Activated T-cell treated with anti-CD3 and anti-CD28 coated beads, Interleukin-2, amount 50 U/mL, for 72 hours (primary cell): ENCODE data around the gene PSMA6. TPM values are rescaled to one million over a fixed set of nuclear protein-coding genes. Genes with fewer than 3 reads are reported as not detected.
"Not testable (repeated sequence)": the region's sequence is repeated elsewhere in the genome, so short reads cannot be mapped to it uniquely, and the experiment has no call there.

Experiments used
- ATAC-seq, 2 donors: fragments of 150-1000 bp; cut with Tn5 transposase; replicated peaks in 1 of 2; 2 replicates each; pipeline ENCODE4 v1.10.0; 2021; ENCODE audit warnings: moderate library complexity in 2 of 2, mild to moderate bottlenecking in 1 of 2
- DNase-seq, 2 donors: peaks; one replicate each; pipeline ENCODE4 v3.0.0; 2021 to 2022; ENCODE audit warnings: mixed read lengths in 1 of 2
- H3K27ac Mint-ChIP-seq: one replicate; pipeline ENCODE4 v1.8.0; 2022; ENCODE audit warnings: mild to moderate bottlenecking, moderate library complexity, mixed read lengths
- H3K27me3 Mint-ChIP-seq: one replicate; pipeline ENCODE4 v1.8.0; 2022; ENCODE audit warnings: low read depth, mixed read lengths
- H3K36me3 Mint-ChIP-seq, 2 donors: one replicate each; pipeline ENCODE4 v1.8.0; 2022; ENCODE audit warnings: mixed read lengths in 2 of 2, mild to moderate bottlenecking in 1 of 2; ENCODE audit not compliant: insufficient read depth in 2 of 2
- H3K4me1 Mint-ChIP-seq: one replicate; pipeline ENCODE4 v1.8.0; 2022; ENCODE audit warnings: low read depth, mixed read lengths
- H3K4me3 Mint-ChIP-seq, 2 donors: one replicate each; pipeline ENCODE4 v1.8.0; 2022; ENCODE audit warnings: mild to moderate bottlenecking in 2 of 2, mixed read lengths in 2 of 2, moderate library complexity in 2 of 2
- H3K9me3 Mint-ChIP-seq, 2 donors: one replicate each; pipeline ENCODE4 v1.8.0; 2022; ENCODE audit warnings: mixed read lengths in 2 of 2
- total RNA-seq, 2 donors: library from RNA; stranded (reverse); gene quantifications; one replicate each; pipeline ENCODE4 v1.2.3, GENCODE V29; 2022

Gene PSMA6
- total RNA-seq, 2 donors from 2014 or later = 325 to 349 TPM

- Mint-ChIP-seq H3K9me3 (no peaks in the 10 kb centered on the region), H3K36me3 (no peaks in the 10 kb centered on the region), H3K4me1 (peaks cover 41% of the 10 kb centered on the region), H3K27me3 (peaks cover 5% of the 10 kb centered on the region), H3K4me3 (peak overlapping the region; percentile 28 to 29), H3K27ac (no peak overlapping the region)
- peak in 1 of 2 donors; percentile 60 for ATAC-seq
- no peak for DNase-seq
Observed at GRCh38 chr14:35344107-35344807, 52.1 kb downstream of the PSMA6 start.

DNA sequence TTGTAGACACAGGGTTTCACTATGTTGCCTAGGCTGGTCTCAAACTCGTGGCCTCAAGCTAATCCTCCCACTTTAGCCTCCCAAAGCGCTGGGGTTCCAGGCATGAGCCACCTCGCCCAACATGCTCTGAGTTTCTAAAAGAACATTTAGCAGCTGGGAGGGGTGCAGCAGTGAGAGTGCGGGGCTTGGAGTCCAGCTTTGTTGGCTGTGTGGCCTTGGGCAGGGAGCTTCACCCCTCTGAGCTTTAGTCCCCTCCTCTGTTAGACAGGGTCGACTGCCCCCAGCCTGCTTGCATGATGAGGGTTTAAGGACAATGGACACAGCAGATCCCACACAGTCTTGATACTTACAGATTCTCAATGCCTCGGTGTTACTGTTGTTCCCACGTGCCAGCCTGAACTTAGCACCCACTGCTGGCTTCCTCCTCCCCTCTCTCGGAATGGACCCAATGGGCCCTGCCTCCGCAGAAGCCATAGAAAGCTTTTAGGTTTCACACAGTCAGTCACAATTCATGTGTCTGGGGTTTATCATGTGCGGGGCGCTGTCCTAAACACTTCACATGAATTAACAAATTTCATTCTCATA, 54.6 kb downstream of the PSMA6 start:
- no peak for DNase-seq
- peaks cover 5% of the 10 kb centered on the region for H3K27me3 Mint-ChIP-seq
- no peaks in the 10 kb centered on the region for H3K9me3 Mint-ChIP-seq
- H3K4me1 Mint-ChIP-seq = peaks cover 28% of the 10 kb centered on the region
- ATAC-seq = no peak
- no peak overlapping the region for H3K27ac Mint-ChIP-seq
- no peaks in the 10 kb centered on the region for H3K36me3 Mint-ChIP-seq
- no peak overlapping the region for H3K4me3 Mint-ChIP-seq

DNA sequence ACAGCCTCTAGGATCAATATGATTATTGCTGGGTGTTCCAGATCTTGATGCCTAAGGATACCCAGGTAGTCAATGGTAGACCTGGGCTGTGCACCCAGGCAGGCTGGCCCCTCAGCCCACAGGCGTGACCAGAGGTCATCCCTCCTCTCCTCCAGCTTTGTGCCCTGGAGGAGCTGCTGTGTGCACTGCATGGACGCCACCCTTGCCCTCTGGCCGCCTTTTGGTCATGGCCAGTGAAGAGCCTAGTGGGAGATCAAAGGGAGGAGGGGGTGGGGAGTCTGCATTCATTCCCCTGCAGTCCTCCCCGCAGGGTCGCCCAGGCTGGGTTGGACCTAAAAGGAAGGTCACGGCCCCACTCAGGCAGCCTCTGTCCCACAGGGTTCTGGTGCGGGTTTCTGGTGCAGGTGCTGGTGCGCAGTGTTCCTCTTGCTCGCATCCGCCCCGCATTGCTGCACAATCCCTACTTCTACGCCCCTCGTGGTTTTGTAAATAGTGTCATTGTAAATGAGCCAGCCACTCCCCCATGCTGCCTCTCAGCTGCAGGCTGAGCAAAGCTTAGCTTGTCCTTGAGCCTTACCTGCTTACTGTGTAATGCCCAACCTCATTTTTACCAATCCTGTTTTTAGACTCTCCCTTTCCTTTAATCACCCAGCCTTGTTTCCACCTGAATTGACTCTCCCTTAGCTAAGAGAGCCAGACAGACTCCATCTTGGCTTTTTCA, 55.3 kb downstream of the PSMA6 start:
- ATAC-seq (peak; percentile 9 to 45), DNase-seq (no peak)
- H3K27me3 Mint-ChIP-seq = peaks cover 5% of the 10 kb centered on the region
- H3K4me3 Mint-ChIP-seq = no peak overlapping the region
- H3K36me3 Mint-ChIP-seq = no peaks in the 10 kb centered on the region
- H3K9me3 Mint-ChIP-seq = no peaks in the 10 kb centered on the region
- peaks cover 35% of the 10 kb centered on the region for H3K4me1 Mint-ChIP-seq
- H3K27ac Mint-ChIP-seq = no peak overlapping the region

- ATAC-seq, DNase-seq, H3K27me3 Mint-ChIP-seq, H3K4me3 Mint-ChIP-seq, H3K36me3 Mint-ChIP-seq, H3K9me3 Mint-ChIP-seq, H3K27ac Mint-ChIP-seq: not testable (repeated sequence)
- H3K4me1 Mint-ChIP-seq = peaks cover 40% of the 10 kb centered on the region
Observed at GRCh38 chr14:35348044-35348380, 55.8 kb downstream of the PSMA6 start.

- ATAC-seq = no peak
- peaks cover 5% of the 10 kb centered on the region for H3K27me3 Mint-ChIP-seq
Observed at GRCh38 chr14:35349496-35350365, 57.5 kb downstream of the PSMA6 start.

GRCh38 chr14:35351497-35351896, 59.3 kb downstream of the PSMA6 start:
- H3K4me3 Mint-ChIP-seq = no peak overlapping the region
- H3K36me3 Mint-ChIP-seq = no peaks in the 10 kb centered on the region
- no peak overlapping the region for H3K27ac Mint-ChIP-seq
- ATAC-seq (no peak), DNase-seq (no peak)
- peaks cover 5% of the 10 kb centered on the region for H3K27me3 Mint-ChIP-seq
- H3K9me3 Mint-ChIP-seq = no peaks in the 10 kb centered on the region
- peaks cover 53% of the 10 kb centered on the region for H3K4me1 Mint-ChIP-seq

More at GRCh38 chr14:35349496-35350365, 57.5 kb downstream of the PSMA6 start:
- H3K9me3 Mint-ChIP-seq = no peaks in the 10 kb centered on the region
- H3K27ac Mint-ChIP-seq = no peak overlapping the region
- DNase-seq = no peak
- peaks cover 38% of the 10 kb centered on the region for H3K4me1 Mint-ChIP-seq
- no peaks in the 10 kb centered on the region for H3K36me3 Mint-ChIP-seq
- H3K4me3 Mint-ChIP-seq = no peak overlapping the region

DNA sequence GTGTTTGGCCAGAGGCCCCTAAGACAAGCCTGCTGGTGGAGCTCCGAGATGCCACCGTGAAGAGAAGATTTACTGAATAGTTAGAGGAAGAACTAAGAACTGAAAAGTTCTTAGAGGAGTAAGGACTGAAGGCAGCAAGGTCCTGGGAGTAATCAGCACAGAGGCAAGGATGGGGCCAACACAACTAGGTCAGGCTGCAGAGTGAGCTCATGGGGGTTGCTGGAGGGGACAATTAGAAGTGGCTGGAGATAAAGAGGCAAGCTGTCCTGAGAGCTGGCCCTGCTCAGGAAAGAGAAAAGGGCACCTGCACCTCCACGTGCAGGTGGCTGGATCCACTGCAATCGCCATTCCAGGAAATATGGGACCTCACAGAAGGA, 59.7 kb downstream of the PSMA6 start:
- DNase-seq = no peak
- Mint-ChIP-seq H3K36me3 (no peaks in the 10 kb centered on the region), H3K4me3 (no peak overlapping the region), H3K27me3 (peaks cover 5% of the 10 kb centered on the region), H3K4me1 (peaks cover 57% of the 10 kb centered on the region), H3K9me3 (no peaks in the 10 kb centered on the region), H3K27ac (no peak overlapping the region)
- no peak for ATAC-seq

DNA sequence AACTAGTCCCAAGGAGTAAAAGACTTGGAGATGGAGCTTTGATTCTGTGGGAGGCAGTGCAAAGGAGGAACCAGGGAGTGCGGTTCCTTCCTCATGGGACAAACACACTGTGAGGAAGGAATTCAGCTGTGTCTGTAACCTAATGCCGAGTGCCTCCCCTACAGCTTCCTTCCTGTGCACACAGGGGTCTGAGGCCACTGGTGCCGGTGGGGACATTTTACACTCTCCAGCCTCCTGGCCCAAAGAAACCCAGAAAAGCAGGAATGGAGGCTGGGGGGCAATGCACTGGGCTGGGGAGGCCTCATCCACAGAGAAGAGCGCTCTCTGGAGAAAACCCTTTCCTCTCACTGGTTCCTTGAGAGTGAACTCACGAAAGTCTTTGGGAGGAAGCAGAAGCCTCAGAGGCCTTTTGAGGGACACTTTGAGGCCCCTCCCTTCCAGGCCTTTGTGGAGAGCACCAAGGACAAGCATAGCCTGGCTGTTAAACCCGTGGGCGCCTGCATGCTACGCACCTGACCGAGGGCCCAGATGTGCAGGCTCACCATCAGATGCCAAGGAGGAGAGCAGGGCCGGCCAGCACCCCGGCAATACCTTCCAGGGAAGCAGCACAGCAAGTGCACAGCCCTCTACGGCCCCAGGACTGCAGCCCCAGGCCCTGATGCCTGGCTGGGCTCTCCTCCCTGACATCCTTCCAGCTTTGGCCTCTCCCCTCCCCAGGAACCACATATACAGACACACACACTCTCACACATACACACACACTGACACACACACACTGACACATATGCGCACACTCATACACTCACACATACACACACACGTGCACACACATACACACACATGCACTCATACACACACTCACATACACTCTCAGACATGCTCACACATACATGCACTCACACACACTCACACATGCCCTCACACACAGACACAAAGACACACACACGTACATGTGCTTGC, 60.4 kb downstream of the PSMA6 start:
- H3K27ac Mint-ChIP-seq = no peak overlapping the region
- peaks cover 5% of the 10 kb centered on the region for H3K27me3 Mint-ChIP-seq
- no peaks in the 10 kb centered on the region for H3K9me3 Mint-ChIP-seq
- H3K4me1 Mint-ChIP-seq = peaks cover 61% of the 10 kb centered on the region
- DNase-seq = no peak
- no peak overlapping the region for H3K4me3 Mint-ChIP-seq
- ATAC-seq = no peak
- no peaks in the 10 kb centered on the region for H3K36me3 Mint-ChIP-seq

GRCh38 chr14:35353409-35354172, 61.4 kb downstream of the PSMA6 start:
- Mint-ChIP-seq H3K27ac (no peak overlapping the region), H3K4me1 (peaks cover 50% of the 10 kb centered on the region), H3K9me3 (no peaks in the 10 kb centered on the region), H3K27me3 (no peaks in the 10 kb centered on the region), H3K36me3 (no peaks in the 10 kb centered on the region), H3K4me3 (no peak overlapping the region)
- ATAC-seq = no peak
- DNase-seq = no peak

GRCh38 chr14:35355235-35355634, 63.1 kb downstream of the PSMA6 start:
- H3K9me3 Mint-ChIP-seq, H3K4me3 Mint-ChIP-seq, ATAC-seq, DNase-seq, H3K27ac Mint-ChIP-seq, H3K36me3 Mint-ChIP-seq, H3K27me3 Mint-ChIP-seq: not testable (repeated sequence)
- H3K4me1 Mint-ChIP-seq = peaks cover 53% of the 10 kb centered on the region

DNA sequence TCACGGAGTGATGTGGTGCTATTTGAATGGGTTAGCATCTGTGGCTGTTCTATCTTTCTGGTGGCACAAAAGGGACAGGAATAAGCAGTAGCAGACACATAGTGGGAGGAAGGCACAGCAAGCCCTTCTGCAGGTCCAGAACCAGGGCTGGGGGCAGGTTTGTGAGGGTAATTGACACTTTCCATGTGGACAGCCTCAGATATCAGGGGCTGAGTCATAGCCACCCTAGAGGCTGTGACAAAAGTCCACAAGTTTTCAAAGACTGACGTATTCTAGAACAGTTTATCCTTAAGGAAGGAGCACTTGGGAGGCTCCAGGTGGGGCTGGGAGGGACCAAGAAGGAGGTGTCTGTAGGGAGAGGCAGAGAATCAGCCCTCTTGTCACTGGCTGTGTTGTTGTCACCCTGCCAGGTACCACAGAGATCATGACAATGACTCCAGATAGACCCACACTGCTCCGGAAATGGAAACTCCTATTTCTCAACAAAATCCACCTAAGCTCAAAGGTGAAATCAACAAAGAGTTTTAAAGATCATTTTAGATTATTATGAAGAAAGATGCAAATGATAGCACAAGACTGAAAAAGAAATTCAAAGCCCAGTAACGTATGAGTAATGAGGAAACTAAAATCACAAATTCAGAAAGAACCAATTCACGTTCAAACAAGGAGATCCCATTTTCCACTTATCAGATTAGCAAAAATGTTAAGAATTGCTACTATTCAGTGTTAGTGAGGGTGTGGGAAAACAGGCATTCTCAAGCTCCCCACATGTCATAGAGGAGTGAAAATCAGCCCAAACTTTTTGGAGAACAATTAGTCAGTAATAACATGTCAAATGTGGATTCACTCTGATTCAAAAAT, 64.0 kb downstream of the PSMA6 start:
- H3K4me1 Mint-ChIP-seq = peaks cover 63% of the 10 kb centered on the region
- no peaks in the 10 kb centered on the region for H3K27me3 Mint-ChIP-seq
- H3K27ac Mint-ChIP-seq = peak overlapping the region; percentile 85
- no peaks in the 10 kb centered on the region for H3K36me3 Mint-ChIP-seq
- ATAC-seq = peak; percentile 85 to 91
- peak overlapping the region; percentile 70 to 73 for H3K4me3 Mint-ChIP-seq
- DNase-seq = peak; percentile 64 to 71
- no peaks in the 10 kb centered on the region for H3K9me3 Mint-ChIP-seq
